Stimulated activated CD8-positive, alpha-beta memory T cell treated with anti-CD3 and anti-CD28 coated beads, Interleukin-2, amount 100 ng/mL, for 1 hour (primary cell): ENCODE data around the gene KIF20A.
"Not testable (repeated sequence)": the region's sequence is repeated elsewhere in the genome, so short reads cannot be mapped to it uniquely, and the experiment has no call there.

Experiments
- DNase-seq, 2 donors: peaks; one replicate each; pipeline ENCODE4 v3.0.0-alpha.2; 2020; ENCODE audit warnings: low read depth in 2 of 2

Gene KIF20A

DNA sequence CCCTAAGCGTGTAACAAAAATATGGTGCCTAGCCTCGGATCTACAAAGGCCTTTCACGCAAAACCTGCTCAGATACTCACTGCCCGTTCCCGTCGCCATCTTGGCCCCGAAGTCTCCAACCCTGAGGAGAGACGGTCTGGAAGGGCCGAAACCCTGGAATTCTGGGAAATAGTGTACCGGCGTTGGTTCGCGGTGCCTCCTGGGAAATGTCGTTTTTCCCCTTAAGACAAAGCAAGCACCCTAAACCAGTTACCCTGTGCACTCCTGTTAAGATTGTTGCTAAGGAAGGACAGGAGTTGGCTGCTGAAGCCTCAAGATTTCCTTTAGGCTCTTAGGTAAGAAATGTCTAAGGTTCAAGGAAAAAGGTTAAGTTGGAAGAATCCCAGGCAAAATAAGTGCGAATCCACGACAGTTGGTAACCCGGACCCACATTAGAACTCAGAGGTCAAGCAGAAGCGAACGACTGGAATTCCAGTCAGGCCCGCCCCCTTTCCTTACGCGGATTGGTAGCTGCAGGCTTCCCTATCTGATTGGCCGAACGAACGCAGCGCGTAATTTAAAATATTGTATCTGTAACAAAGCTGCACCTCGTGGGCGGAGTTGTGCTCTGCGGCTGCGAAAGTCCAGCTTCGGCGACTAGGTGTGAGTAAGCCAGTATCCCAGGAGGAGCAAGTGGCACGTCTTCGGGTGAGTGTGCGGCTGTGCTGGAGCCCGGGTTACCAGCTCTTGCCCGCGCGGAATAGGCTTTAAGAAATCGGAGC, at the start of gene KIF20A, which contains the start of gene BRD8:
Gene KIF20A, plus strand, starts transcription at position 597 of the 761 bp plus-strand sequence. CDS start 569 bp downstream, outside the sequence.
Gene BRD8, minus strand, starts transcription at position 115 of the 761 bp plus-strand sequence. Its CDS starts 16 bp downstream, at position 99.
- DNase-seq = peak; percentile 68 to 77

DNA sequence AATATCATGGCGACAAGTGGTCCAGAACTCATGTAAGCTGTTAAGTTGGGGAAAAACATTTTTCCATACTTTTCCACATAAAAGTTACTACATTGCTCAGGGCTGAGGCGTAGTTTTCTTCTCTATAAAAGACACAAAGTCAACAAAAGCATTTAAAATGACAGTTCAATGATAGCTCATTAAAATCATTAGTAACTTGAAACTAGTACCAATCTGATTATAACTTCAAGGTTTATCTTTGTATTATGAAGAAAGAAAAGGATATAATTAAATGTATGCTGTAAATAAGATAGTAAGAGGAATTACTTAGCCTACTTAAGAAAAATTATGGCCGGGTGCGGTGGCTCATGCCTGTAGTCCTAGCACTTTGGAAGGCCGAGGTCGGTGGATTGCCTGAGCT, 49.6 kb upstream of the KIF20A start:
- DNase-seq = no peak

DNA sequence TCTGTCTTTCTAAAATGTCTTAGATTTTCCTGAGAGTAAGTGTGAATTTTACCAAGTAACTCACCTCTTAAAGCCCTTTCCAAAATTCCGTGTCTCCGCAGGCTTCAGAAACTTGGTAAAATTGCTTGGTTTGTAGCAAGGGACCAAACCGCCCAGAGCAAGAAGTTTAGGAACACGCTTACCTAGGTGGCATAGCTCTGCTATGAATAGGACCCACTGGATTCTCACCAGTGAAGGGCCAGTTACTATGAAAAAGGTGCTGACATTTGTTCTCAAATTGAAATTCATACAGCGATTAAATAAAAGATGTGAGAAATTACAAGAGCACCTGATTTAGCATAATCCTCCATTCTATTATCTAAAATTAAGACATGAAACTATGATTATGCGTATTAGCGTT, 46.4 kb upstream of the KIF20A start:
- no peak for DNase-seq

DNA sequence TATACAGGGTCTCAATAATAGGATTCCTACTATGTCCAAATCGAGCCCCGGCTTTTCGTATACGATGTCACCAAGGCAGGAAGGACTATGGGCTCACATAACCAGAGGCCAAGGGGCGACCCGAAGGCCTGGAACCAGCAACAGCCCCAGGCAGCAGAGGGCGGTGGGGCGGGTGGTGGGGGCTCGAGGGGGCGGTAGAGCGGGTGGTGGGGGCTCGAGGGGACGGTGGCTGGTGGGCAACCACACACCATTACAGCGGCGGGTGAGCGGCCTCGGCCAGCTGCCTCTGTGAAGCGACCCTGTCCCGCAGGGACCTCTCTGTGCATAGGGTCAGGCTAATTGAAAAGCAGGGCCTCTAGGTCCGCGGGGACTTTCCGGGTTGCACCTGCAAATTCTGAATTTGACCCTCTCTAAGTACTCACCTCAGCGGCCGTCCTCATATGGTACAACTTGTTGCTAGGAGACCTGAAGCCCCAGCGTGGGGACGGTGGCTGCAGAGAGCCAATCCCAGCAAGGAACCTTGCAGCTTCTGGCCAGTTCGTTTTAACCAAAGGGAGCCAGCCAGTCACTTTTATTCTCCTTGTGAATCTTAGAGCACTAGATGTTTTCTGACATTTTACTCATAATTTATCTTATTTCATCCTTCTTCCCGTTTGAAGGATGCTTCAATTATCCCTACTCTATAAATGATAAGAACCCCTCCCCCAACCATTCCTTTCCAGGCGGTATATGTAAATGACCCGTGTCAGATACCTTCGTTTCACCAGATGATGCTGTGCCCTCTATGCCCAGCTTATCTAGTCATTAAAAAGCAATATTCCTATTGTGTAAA, 39.7 kb upstream of the KIF20A start, which contains the start of gene NME5:
Gene NME5, minus strand, starts transcription at position 480 of the 832 bp plus-strand sequence. CDS start 648 bp downstream, outside the sequence.
- no peak for DNase-seq

DNA sequence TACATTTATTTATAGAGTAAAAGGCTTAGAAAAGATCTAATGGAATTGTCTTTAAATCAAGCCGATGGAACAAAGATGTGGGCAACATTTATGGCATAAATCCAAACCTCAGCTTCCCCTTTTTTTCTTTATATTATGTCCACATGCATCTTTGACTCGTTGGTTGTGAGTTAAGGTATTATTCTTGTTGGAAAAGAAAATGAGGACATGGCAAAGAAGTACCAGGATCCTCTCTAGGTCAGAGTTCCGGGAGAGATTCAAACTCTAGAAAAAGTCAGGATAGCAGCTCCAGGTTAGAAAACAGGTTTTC, 39.2 kb upstream of the KIF20A start:
- no peak for DNase-seq

DNA sequence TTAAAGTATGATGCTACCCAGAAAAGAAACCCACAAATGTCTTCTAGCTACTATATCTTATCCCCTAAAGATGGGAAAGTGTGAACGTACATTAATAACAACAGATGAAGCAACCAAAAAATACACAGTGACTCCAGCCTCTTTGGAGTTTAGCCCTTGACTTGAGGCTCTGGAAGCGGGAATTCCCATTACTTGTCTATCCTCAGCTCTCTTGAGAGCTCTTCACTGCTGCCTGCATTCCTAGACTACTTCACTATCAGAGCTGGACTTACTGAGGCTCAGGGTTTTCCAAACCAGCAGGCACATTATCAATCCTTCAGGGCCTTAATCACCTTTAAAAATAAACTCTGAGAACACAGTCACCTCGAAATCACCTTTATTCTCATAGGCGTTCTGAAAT, 38.6 kb upstream of the KIF20A start:
- no peak for DNase-seq

DNA sequence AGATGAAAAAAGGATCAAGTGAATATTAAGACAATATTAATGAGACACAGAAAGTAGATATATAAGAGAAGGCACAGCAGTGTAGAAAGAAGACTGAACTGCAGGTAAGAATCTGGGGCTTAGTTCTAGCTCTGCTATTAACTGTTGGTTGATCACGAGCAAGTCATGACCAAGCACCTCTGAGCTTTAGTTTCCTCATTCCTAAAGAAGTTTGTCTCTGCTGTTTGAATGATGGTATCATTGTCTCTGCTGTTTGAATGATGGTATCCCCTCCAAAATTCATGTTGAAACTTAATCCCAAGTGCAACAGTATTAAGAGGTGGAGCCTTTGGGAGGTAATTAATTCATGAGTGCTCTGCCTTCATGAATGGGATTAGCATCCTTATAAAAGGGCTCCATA, 37.2 kb upstream of the KIF20A start:
- DNase-seq = no peak

DNA sequence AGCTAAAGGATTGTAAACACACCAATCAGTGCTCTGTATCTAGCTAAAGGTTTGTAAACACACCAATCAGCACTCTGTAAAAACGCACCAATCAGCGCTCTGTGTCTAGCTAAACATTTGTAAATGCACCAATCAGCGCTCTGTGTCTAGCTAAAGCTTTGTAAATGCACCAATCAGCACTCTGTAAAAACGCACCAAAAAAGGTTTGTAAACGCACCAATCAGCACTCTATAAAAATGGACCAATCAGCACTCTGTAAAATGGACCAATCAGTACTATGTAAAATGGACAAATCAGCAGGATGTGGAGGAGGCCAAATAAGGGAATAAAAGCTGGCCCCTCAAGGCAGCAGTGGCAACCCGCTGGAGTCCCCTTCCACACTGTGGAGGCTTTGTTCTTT, 35.3 kb upstream of the KIF20A start:
- DNase-seq = not testable (repeated sequence)

DNA sequence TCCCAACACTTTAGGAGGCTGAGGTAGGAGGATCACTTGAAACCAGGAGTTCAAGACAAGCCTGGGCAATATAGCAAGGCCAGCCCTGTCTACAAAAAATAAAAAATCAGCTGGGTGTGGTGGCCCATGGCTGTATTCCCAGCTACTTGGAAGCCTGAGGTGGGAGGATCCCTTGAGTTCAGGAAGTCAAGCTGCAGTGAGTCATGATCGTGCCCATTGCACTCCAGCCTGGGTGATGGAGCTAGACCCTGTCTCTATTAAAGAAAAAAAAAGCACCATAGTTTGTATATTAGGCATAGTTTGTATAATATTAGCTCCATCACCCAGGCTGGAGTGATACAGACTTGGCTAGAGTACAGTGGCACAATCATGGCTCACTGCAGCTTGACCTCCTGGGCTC, 30.1 kb upstream of the KIF20A start:
- DNase-seq = no peak

DNA sequence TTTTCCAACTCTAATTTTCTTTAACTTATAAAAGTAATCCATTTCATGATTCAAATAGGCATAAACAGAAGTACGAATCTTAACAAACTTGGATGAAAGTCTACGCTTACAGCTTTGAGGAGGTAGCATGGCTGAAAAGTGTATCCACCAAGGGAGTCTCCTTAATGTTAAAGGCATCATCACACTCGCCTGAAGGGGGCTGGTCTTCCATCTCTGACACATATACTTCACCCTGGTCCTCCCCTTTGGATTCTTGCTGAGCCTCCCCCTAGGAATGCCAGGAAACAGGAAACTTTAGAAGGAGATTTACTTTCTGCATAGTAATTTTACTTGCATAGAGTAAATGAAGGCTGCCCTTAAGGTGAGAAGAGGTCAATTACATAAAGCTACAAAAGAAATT, 29.4 kb upstream of the KIF20A start:
- no peak for DNase-seq

DNA sequence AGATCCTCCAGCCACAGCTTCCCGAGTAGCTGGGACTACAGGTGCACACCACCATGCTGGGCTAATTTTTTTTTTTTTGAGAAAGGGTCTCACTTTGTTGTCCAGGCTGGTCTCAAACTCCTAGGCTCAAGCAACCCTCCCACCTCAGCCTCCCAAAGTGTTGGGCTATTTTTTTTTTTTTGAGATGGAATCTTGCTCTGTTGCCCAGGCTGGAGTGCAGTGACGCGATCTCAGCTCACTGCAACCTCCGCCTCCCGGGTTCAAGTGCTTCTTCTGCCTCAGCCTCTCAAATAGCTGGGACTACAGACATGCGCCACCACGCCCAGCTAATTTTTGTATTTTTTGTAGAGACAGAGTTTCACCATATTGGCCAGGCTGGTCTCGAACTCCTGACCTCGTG, 22.9 kb upstream of the KIF20A start:
- not testable (repeated sequence) for DNase-seq

DNA sequence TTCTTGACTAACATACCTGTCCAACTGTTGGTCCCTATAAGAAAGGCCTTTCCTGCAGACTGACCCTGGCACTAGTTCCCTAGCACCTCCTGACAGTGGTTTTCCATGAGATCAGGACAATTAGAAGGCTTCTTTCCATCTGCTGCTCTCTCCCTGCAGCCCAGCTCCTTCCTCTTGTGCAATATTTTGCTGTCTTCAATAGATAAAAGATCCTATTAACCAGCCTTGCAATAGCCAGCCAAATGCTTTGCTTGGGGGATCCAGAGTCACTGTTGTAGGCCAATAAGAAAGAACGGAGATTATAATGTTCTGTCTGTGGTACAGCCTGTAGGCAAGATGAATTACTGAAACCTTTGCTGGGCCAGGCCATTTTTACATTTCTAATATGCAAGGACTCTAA, 21.3 kb upstream of the KIF20A start:
- DNase-seq = no peak

DNA sequence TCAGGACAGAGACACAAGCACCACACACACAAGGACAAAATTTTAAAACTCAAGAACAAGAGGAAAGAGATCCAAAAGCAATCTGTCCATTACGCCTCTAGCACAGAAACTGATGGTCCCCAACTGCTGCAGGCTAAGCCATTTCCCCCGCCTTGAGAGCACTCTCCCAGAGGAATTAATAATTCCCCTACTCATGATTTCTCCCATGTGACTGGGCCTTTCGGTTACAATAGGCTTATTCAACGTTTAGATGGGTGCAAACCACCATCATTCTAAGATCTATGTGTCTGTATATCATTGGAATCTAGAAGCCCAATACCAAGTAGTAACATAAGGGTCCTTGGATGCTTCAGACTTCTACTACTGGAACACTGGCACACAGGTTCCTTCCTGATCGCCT, 19.2 kb upstream of the KIF20A start:
- DNase-seq = no peak

DNA sequence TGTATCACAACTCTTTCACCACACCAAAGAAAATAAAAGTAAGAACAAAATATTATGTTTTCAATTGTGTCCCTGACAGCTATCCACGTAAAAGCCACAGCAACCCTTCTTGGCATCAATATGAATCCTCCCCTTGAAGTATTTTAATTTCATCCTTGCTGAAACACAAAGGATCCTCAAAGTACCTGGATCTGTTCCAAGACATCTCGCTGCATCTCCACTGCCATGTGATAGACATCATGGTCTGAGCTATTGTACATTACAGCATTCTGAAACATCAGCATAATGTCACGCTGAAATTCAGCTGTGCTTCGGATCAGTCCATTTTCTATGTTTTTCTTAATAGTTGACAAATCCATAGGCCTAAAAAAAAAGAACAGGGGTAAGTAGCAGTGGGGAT, 18.2 kb upstream of the KIF20A start:
- DNase-seq = no peak

DNA sequence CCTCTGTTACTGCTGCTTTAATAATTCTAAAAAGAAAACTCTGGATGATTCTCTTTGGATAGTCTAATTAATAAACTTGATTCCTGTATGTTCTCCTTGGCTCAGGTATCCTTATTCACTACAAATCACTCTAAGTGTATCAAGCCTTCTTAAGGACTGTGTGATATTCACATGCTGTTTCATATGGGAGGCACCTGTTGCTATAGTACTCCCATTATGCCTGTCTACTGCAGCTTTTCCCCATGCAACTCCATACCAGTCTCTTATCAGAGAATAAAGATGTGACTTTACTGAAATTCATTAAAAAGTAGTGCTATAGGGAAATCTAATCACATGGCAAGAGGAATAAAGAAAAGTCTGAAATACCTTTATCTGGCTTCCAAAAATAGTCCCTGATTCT, 15.2 kb upstream of the KIF20A start:
- DNase-seq = no peak

DNA sequence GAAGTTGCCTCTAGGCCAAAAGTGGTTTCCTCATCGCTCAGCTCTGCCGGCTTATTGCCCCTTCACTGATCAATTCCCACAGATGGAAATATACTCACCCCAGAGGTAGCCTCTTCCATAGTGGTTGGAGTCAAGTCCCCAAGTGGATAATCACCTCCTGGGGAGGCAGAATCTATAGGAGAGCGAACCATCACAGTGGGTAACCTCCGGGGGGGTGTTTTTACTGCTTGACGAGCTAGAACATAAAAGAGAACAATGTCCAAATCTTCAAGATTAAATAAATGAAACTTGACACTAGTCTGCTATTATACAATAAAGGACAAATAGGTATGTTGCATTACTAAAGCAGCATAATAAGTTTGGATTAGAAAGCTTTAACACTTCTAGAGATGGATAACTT, 9.8 kb upstream of the KIF20A start:
- no peak for DNase-seq

DNA sequence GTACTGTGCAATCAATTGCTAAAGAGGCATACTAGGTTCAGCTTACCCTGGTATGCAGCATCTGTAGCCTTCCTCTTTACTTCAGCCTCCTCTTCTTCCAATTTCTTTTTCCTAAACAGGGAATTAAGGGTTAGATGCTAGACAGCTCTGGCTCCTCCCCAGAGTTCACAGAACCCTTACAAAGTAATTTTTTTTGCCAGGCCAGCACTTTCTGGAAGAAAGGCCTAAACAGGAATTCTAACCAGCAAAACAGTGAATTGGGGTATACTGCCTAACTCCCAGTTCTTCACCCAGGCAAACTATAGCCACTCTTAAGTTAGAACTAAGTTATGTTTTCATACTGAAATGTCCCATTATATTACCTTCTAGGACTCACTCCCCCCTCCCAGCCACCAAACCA, 8.6 kb upstream of the KIF20A start:
- no peak for DNase-seq

DNA sequence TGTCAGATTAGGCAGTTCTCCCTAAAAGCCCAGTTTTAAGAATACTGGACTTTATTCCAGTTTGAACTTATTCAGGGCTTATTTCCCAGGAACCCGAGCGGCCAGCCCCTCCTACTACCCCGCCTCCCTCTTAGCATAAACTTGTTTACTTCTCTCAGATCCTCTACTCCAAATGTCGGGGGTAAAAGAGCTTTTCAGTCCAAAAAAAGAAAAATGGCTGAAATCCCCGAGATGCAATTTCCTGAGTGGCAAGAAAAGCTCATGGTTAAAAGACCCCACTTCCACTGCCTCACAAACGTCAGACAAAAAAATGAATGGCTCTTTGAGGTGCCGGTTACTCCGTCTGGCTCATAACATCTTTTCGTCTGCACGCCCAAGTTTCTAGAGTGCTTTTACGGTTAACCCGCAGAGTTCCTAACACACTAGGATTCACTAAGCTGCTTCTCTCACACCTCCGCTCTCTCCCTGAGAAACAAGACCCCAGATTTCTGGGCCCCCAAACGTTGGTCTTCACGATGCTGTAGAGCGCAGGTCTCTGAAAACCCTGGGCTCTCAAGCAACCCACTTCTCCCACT, 884 bp upstream of the KIF20A start:
- no peak for DNase-seq

DNA sequence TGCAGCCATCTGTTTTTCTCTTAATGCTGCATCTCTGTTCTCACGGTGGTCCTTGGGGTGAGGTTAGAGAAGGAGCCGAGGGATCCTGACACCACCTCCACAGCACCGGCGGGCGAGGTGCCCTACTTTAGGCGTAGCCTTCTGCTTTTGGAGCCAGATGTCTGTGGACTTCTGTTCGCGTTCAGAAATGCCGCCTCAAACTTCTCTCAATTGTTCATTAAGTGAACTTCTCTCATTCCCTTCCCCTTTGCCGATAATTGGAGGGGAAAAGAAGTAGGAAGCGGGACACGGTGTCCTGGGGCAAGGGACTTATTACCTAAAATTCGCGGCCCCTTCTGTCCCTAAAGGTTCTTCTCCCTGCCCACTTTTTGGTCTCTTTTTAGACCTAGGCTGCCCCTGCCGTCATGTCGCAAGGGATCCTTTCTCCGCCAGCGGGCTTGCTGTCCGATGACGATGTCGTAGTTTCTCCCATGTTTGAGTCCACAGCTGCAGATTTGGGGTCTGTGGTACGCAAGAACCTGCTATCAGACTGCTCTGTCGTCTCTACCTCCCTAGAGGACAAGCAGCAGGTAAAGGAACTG, 455 bp downstream of the KIF20A start:
- DNase-seq = no peak

DNA sequence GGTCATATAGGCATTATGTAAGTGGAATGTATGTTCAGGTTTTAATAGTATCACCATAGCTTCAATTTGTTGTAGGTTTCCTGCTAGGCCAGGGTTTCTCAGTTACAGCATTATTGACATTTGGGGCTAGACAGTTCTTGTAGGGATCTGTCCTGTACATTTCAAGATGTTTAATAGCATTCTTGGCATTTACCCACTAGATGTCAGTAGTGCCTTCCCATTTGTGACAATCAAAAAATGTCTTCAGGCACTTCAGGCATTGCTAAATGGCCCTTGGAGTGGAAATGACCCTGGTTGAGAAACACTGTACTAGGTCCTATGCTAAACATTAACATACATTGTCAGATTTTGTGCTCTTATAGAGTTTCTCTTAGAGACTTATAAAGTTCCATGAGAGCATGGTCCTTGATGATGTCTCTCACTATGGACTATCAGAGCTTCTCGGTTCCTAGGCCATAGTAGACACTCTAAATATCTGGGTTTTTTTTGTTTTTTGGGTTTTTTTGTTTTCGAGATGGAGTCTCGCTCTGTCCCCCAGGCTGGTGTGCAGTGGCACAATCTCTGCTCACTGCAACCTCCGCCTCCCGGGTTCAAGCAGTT, 1.4 kb downstream of the KIF20A start:
- no peak for DNase-seq

DNA sequence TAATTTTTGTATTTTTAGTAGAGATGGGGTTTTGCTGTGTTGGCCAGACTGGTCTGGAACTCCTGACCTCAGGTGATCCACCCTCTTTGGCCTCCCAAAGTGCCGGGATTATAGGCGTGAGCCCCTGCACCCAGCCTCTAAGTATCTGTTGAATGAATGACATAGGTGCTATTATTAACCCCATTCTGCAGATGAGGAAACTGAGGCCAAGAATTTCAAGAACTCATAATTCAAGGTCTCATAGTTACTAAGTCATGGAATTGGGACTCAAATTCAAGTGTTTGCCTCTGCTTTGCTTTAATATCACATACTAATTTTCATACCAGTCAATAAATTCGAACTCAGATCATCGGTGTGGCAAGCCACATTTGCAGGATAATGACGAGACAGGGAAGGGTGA, 1.9 kb downstream of the KIF20A start:
- no peak for DNase-seq

DNA sequence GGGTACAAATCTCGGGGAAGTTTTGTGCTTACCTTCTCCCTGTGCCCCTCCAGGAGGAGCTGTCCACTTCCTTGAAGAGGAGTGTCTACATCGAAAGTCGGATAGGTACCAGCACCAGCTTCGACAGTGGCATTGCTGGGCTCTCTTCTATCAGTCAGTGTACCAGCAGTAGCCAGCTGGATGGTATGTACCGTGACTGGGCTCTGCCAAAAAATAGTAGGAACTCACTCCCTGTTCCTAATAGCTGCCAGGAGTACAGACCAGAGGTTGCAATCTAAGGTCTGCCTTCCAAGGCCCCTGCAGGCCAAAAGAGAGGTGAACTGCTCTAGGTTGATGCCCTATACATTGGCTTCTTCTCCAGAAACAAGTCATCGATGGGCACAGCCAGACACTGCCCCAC, 3.9 kb downstream of the KIF20A start:
- DNase-seq = no peak
